ENCODE measurements around the gene EXOC6B. TPM values are rescaled to one million over a fixed set of nuclear protein-coding genes. Genes with fewer than 3 reads are reported as not detected.

The EXOC6B gene
- total RNA-seq, 4 donors from 2014 or later, result 14.6 to 49.6 (median 19.3) TPM

- H3K9me3 ChIP-seq, result no peaks in the 10 kb centered on the region
- DNase-seq, result no peak
These were observed 298.4 kb downstream of the EXOC6B start for GRCh38 chr2:72527424-72527823.

GRCh38 chr2:72526623-72527022 is 299.2 kb downstream of the EXOC6B start:
- DNase-seq, result no peak
- Histone ChIP-seq H3K4me1 (no peaks in the 10 kb centered on the region), H3K36me3 (no peaks in the 10 kb centered on the region), H3K27ac (no peak overlapping the region), H3K9me3 (no peaks in the 10 kb centered on the region), H3K4me3 (no peak overlapping the region), H3K27me3 (no peaks in the 10 kb centered on the region)
- no peak for TF ChIP-seq POLR2A (IDR thresholded peaks at IDR 0.05)
- TF ChIP-seq CTCF (IDR thresholded peaks at IDR 0.05 in 4 of 5, conservative IDR thresholded peaks at IDR 0.05 in 1 of 5), result no peak
- intact Hi-C loops (cut with DNase I; ENCODE audit: low total_unique reads), result no loop called here
- ATAC-seq, result no peak
- in situ Hi-C loops (cut with MboI; ENCODE audit: low sequenced_read_pairs in 4 of 4), result no loop called here

More at GRCh38 chr2:72527424-72527823, 298.4 kb downstream of the EXOC6B start:
- H3K36me3 ChIP-seq, result no peaks in the 10 kb centered on the region
- no peak overlapping the region for H3K4me3 ChIP-seq
- TF ChIP-seq CTCF (IDR thresholded peaks at IDR 0.05 in 4 of 5, conservative IDR thresholded peaks at IDR 0.05 in 1 of 5) (no peak), POLR2A (IDR thresholded peaks at IDR 0.05) (no peak)
- no peaks in the 10 kb centered on the region for H3K27me3 ChIP-seq
- in situ Hi-C loops (cut with MboI; ENCODE audit: low sequenced_read_pairs in 4 of 4) (no loop called here), intact Hi-C loops (cut with DNase I; ENCODE audit: low total_unique reads) (no loop called here)
- no peaks in the 10 kb centered on the region for H3K4me1 ChIP-seq
- no peak for ATAC-seq
- no peak overlapping the region for H3K27ac ChIP-seq

GRCh38 chr2:72524071-72524470 is 301.8 kb downstream of the EXOC6B start:
- no peak overlapping the region for H3K4me3 ChIP-seq
- in situ Hi-C loops (cut with MboI; ENCODE audit: low sequenced_read_pairs in 4 of 4) (no loop called here), intact Hi-C loops (cut with DNase I; ENCODE audit: low total_unique reads) (no loop called here)
- H3K36me3 ChIP-seq, result no peaks in the 10 kb centered on the region
- H3K27me3 ChIP-seq, result no peaks in the 10 kb centered on the region
- H3K4me1 ChIP-seq, result no peaks in the 10 kb centered on the region
- H3K9me3 ChIP-seq, result no peaks in the 10 kb centered on the region
- ATAC-seq (no peak), DNase-seq (no peak)
- no peak for TF ChIP-seq CTCF (IDR thresholded peaks at IDR 0.05 in 4 of 5, conservative IDR thresholded peaks at IDR 0.05 in 1 of 5)
- TF ChIP-seq POLR2A (IDR thresholded peaks at IDR 0.05), result no peak
- H3K27ac ChIP-seq, result no peak overlapping the region

GRCh38 chr2:72515696-72516095 is 310.1 kb downstream of the EXOC6B start:
- peaks cover 0 to 6% of the 10 kb centered on the region in 2 donors for H3K4me1 ChIP-seq
- no peak overlapping the region for H3K27ac ChIP-seq
- H3K36me3 ChIP-seq, result no peaks in the 10 kb centered on the region
- TF ChIP-seq POLR2A (IDR thresholded peaks at IDR 0.05) (no peak), CTCF (IDR thresholded peaks at IDR 0.05 in 4 of 5, conservative IDR thresholded peaks at IDR 0.05 in 1 of 5) (no peak)
- in situ Hi-C loops (cut with MboI; ENCODE audit: low sequenced_read_pairs in 4 of 4), result no loop called here
- DNase-seq, result no peak
- no peak overlapping the region for H3K4me3 ChIP-seq
- no peaks in the 10 kb centered on the region for H3K27me3 ChIP-seq
- no peaks in the 10 kb centered on the region for H3K9me3 ChIP-seq
- ATAC-seq, result no peak
- intact Hi-C loops (cut with DNase I; ENCODE audit: low total_unique reads), result no loop called here

GRCh38 chr2:72513011-72513410 is 312.8 kb downstream of the EXOC6B start:
- in situ Hi-C loops (cut with MboI; ENCODE audit: low sequenced_read_pairs in 4 of 4), result no loop called here
- TF ChIP-seq CTCF (IDR thresholded peaks at IDR 0.05 in 4 of 5, conservative IDR thresholded peaks at IDR 0.05 in 1 of 5) (no peak), POLR2A (IDR thresholded peaks at IDR 0.05) (no peak)
- H3K27me3 ChIP-seq, result no peaks in the 10 kb centered on the region
- ATAC-seq (no peak), DNase-seq (no peak)
- no peaks in the 10 kb centered on the region for H3K9me3 ChIP-seq
- no peak overlapping the region for H3K4me3 ChIP-seq
- H3K27ac ChIP-seq, result no peak overlapping the region
- peaks cover 0 to 6% of the 10 kb centered on the region in 2 donors for H3K4me1 ChIP-seq
- intact Hi-C loops (cut with DNase I; ENCODE audit: low total_unique reads), result no loop called here
- no peaks in the 10 kb centered on the region for H3K36me3 ChIP-seq

All from gastrocnemius medialis (tissue), 4 donors.